Stimulated activated CD8-positive, alpha-beta memory T cell treated with anti-CD3 and anti-CD28 coated beads, Interleukin-2, amount 100 ng/mL, for 48 hours (primary cell): ENCODE measurements around the gene ZNF536.
"Not testable (repeated sequence)": the region's sequence is repeated elsewhere in the genome, so short reads cannot be mapped to it uniquely, and the experiment has no call there.

Experiments
- DNase-seq, 2 donors: peaks; one replicate each; pipeline ENCODE4 v3.0.0-alpha.2; 2020; ENCODE audit warnings: low read depth in 2 of 2

The ZNF536 gene

DNA sequence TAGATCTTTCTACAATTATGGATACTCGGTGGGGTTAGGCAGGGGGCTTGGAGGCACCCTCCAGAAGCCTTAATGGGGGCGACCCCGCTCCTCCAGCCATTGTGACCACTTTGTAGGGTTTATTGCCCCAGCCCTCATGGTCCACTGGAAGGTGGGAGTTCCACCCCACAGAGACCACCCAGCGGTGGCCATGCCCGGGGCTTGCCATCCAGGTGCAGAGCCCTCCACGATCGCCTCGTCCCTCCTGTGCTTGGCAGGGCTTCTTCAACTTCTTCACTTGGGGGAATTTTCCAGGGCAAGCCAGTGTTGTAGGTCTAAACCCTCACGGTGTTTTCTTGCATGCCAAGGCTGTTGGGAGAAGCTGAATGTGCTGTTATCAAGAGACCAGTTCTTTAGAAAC, 16.1 kb downstream of the ZNF536 start:
- no peak for DNase-seq

- no peak for DNase-seq
Observed at GRCh38 chr19:30388819-30389218, 16.6 kb downstream of the ZNF536 start.

GRCh38 chr19:30390356-30390988, 18.3 kb downstream of the ZNF536 start:
- no peak for DNase-seq

DNA sequence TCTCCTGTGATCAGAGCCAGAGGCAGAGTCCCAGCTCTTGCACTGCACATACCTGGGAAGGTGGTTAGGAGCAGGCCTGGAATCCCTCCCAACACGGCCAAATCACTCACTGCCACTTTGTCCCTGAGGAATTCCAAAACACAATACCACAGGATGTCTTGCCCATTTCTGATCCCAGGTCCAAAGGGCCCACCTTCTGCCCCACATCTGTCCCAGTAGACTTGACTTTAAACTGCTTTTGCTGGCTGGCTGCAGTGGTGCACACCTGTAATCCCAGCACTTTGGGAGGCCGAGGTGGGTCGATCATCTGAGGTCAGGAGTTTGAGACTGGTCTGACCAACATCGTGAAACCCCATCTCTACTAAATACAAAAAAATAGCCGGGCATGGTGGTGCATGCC, 18.9 kb downstream of the ZNF536 start:
- DNase-seq = no peak

DNA sequence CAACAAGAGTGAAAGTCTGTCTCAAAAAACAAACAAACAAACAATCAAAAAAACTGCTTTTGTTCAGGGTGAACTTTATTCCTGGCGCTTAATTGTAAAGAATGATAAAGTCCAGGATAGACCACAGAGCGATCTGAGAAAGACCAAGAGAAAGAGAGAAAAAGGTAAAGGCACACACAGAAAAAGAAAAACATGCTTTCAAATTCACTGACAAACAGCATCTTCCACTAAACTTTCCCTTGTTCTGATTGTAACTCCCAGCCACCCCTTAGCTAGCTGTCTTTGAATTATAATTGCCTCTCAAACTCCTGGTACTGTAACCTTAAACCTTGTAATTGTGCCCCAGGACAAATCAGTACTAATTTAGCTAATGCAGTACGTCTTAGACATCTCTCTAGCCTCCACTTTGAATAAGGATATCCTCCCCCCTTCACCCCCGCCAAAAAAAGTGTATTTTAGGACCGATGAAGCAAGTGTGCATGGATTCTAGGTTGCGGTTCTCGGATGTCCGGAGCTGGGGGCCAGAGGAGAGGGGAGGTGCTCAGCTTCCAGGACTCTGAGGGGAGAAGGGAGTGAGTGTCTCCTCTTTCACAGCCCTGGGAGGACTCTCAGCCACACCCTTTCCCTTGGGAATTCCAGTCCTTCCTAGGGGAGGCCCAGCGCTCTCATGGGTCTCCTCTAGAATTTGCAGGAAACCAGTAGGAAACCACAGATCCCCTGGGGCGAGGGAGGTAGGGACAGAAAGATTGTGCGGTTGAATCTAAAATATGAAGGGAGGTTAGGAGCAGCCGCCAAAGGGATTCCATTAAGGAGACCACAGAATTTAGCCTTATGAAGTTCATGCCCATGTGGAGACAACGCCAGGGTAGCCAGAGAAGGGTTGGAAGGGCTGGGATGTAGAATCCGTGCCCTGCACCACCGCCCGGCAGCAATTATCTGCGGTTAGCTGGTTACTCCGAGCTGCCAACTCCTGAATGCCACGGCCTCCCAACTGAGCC, 19.7 kb downstream of the ZNF536 start:
- no peak for DNase-seq

GRCh38 chr19:30393046-30393445, 20.9 kb downstream of the ZNF536 start:
- DNase-seq = no peak

DNA sequence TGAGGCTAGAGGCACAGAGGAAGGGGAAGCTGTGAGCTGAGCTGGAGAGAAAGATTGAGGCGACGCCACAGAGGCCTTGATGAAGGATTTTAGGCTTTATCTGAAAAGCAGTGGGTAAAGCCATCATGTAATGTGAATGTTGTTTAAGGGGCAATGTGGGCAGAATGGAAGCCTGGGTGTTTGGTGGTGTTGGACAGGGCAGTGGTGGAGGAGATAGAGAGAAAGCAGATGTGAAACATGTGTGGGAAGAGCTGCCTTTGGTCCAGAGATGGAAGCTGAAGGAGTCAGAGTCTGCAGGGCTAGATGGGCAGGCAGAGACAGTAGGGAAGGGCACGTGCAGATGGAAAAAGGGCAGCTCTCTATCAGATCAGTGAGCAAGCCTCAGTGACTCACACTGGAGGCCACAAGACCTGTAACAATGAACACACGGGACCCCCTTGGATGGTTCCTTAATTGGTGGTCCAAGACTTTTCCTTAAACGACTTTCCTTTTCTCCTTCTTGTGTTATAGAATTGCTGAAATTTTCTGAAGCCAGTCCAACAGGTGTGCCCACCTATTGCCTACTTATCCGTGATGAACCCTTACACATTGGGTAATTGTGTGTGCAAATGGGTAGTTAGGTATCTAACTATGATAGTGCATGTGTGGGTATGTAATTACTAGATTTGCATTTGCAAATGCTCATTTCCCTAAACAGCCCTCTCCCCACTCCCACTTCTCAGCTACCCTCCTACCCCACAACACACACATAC, 21.7 kb downstream of the ZNF536 start:
- DNase-seq = no peak

- no peak for DNase-seq
Observed at GRCh38 chr19:30394481-30395151, 22.4 kb downstream of the ZNF536 start.

- DNase-seq = no peak
Observed at GRCh38 chr19:30395283-30395682, 23.1 kb downstream of the ZNF536 start.

- not testable (repeated sequence) for DNase-seq
Observed at GRCh38 chr19:30398539-30398938, 26.4 kb downstream of the ZNF536 start.

- DNase-seq = no peak
Observed at GRCh38 chr19:30401956-30402355, 29.8 kb downstream of the ZNF536 start.

GRCh38 chr19:30402436-30403202, 30.4 kb downstream of the ZNF536 start:
- DNase-seq = no peak

DNA sequence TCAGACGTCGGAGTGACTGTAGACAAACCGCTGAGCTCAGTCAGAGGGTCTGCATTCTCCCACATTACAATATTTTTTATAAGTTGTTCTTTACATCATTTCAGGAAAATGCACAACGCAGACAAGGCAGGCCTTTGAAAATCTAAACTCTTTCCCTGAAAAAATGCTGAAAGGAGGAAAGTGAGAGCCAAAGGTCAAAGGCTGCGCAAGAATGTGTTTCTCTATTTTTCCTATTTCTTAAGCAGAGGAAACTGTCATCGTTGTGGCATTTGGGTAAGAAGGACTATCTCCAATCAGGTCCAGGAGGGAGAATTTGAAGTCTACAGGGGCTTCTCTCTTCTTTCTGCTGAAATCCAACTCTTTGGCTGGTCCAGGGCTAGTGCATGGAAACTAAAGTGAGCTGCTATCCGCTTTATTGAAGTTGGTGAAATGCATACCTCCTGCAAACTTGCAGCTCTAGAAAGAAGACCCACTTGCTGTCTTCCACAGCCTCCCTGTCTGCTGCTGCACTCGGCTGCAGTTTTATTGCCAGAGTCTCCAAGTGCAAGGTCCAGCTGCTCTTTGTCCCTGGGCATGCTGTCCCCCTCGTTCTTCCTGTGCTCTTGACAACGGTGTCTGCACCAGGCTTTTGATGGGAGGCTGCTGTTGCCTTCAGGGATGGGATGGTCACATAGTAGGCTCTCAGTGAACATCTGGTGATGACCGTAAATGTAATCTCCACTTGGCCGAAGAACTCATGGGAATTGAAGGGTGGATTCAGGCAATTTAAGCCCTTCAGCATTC, 31.2 kb downstream of the ZNF536 start:
- DNase-seq = no peak

- DNase-seq = no peak
Observed at GRCh38 chr19:30406220-30407067, 34.3 kb downstream of the ZNF536 start.

GRCh38 chr19:30407068-30407709, 35.0 kb downstream of the ZNF536 start:
- DNase-seq = no peak

GRCh38 chr19:30408734-30409301, 36.6 kb downstream of the ZNF536 start:
- DNase-seq = no peak

DNA sequence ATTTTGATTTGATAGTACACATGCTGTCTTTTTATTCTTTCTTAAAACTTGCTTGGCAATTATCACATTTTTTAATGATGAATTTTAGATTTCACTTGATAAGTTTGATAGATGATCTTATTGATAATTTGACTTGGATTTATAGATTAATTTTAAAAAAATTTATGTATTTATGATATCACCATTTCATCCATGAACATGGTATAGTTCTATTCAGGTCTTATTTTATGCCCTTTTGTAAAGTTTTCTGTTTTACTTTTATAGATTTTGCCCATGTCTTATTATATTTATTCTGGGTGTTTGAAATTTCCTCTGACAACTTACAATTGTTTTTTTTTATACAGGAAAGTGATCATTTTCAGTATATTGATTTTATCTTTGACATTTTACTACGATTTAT, 39.5 kb downstream of the ZNF536 start:
- DNase-seq = no peak

DNA sequence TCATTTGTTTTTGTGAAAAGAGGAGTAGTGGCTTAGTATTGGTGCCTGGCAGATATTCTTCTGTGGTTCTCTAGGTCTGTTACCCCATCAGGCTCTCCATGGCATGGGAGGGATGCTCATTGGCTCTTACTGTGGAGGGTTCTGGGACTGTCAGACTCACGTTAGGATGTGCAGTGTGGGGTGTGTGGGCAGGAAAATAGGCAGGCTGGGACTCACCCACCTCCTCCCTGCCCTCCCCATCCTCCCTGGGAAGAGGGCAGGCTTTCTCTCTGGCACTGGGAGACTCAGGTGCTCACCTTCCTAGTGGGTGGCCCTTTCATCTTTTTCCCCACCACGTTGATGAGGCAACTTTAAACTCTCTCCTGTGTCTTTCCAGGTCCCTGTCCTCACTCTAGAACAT, 44.2 kb downstream of the ZNF536 start:
- no peak for DNase-seq
